NCI-H1092 treated with DMSO at 0.1 percent for 48 hours (cell line): ENCODE measurements around the gene MTHFD1L.
"Not testable (repeated sequence)": the region's sequence is repeated elsewhere in the genome, so short reads cannot be mapped to it uniquely, and the experiment has no call there.

Experiments
- DNase-seq: peaks from one replicate; lab custom pipeline; 2025; lab: John Stamatoyannopoulos, UW

The MTHFD1L gene

DNA sequence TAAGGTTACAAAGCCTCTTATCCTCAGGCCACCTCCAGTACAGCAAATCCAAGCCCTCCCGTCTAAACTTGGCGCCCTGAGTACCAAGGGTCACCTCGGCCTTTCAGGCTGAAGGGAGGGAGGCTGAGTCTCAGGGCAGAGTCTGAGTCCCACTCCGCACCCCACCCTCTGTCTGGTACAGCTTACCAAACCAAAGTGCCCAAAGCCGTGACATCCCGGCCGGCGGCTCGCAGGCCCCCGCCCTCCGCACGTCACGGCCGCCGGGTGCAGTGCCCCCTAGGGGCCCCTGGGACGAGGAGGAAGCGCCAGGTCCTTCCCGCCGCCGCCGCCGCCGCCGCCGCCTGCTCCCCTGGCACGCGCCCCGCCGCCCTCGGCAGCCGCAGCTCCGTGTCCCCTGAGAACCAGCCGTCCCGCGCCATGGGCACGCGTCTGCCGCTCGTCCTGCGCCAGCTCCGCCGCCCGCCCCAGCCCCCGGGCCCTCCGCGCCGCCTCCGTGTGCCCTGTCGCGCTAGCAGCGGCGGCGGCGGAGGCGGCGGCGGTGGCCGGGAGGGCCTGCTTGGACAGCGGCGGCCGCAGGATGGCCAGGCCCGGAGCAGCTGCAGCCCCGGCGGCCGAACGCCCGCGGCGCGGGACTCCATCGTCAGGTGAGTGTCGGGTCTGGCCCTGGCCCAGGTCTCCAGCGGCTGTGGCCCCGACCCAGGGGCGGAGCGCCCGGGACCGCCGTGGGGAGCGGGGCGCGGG is at the start of gene MTHFD1L:
Gene MTHFD1L (plus strand): TSS at position 297 of the 741 bp plus-strand sequence. CDS start 121 bp downstream, at position 418.
- DNase-seq: peak; percentile 49

DNA sequence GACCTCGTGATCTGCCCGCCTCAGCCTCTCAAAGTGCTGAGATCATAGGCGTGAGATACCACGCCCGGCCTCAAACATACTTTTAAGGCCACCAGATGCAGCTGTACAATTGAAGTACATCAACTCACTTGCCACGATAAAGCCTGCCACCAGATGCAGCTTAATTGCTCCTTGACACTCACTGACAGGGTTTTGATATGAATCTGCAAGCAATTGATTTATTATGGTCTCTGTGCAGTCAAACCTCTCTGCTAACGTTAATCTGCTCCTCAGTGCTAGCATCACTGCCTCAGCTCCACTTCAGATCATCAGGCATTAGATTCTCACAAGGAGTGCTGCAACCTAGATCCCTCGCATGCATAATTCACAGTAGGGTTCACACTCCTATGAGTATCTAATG is 48.9 kb upstream of the MTHFD1L start:
- not testable (repeated sequence) for DNase-seq

DNA sequence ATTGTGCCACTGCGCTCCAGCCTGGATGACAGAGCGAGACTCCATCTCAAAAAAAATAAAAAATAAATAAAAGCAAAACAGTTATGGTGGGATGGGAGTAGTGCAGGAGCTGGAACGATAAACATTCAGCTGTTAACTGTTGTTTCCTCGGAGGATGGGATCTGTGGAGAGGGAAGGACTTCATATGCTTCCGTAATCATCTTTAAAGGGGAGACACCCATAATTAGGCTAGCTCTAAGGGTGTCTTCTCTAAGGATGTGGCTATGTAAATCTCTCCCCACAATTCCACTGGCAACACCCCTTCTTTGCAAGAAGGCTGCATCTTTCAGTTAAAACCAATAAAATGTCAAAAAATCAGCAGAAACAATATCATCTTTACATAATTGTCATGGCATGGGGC is 42.6 kb upstream of the MTHFD1L start:
- DNase-seq: no peak

DNA sequence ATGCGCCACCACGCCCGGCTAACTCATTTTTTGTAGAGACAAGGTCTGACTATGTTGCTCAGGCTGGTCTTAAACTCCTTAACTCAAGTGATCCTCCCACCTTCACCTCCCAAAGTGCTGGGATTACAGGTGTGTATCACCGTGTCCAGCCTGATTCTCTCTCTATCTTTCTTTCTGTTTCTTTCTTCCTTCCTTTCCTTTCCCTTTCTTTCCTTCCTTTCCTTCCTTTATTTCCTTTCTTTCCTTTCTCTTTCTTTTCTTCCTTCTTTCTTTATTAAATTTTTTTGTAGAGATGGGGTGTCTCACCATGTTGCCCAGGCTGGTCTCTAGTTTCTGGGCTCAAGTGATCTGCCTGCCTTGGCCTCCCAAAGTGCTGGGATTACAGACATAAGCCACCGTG is 38.7 kb upstream of the MTHFD1L start:
- no peak for DNase-seq

DNA sequence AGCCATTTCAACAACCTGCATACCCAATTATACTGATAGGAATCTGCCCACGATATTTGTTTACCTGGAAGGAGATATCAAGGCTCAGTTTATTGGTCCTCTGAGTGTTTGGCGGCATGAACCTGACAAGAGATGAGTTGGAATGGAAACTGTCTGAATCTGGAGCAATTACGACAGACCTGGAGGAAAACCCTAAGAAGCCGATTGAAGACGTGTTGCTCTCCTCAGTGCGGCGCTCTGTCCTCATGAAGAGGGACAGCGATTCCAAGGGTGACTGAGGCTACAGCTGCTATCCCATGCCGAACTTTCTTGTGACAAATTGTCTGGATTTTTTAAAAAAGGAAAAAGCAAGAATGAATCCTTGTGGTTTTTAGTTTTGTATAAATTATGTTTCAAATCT is 37.4 kb upstream of the MTHFD1L start:
- not testable (repeated sequence) for DNase-seq

GRCh38 chr6:150830439-150831165 is 34.9 kb upstream of the MTHFD1L start:
- DNase-seq: no peak

DNA sequence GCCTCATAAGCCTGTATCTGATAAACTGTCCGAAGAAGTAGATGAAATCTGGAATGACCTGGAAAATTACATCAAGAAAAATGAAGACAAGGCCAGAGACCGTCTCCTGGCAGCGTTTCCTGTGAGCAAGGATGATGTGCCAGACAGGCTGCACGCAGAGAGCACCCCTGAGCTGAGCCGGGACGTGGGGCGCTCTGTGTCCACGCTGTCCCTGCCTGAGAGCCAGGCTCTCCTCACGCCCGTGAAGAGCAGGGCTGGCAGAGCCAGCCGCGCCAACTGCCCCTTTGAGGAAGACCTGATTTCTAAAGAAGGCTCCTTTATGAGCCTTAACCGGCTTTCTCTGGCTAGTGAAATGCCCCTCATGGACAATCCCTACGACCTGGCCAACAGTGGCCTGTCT is 33.9 kb upstream of the MTHFD1L start:
- no peak for DNase-seq

GRCh38 chr6:150835620-150836019 is 29.9 kb upstream of the MTHFD1L start:
- DNase-seq: no peak

DNA sequence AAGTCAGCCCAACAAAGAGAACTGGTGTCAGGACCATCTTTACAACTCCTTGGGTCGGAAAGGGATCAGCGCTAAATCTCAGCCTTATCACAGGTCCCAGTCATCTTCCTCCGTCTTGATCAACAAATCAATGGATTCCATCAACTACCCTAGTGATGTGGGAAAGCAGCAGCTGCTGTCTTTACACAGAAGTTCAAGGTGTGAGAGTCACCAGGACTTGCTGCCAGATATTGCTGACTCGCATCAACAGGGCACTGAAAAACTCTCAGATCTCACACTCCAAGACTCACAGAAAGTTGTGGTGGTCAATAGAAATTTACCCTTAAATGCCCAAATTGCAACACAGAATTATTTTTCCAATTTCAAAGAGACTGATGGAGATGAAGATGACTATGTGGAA is 25.3 kb upstream of the MTHFD1L start:
- no peak for DNase-seq

DNA sequence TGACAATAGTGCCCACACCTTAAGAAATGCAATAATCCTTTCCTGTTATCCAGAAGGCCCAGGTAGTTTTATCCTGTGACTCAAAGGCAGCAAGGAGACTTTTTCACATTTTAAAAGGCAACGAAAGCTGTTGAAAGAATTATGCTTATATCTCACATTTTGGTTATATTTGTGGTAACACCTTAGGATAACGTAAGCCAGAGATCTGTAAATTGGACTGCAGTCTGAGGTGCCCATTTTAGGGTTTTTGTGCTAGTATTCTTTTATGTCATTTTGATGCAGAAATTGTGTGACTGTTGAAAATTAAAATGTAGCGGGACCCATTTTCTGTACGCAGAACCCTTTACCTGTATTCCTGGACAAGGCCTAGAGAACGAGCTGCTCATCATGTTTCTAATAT is 24.3 kb upstream of the MTHFD1L start:
- no peak for DNase-seq

GRCh38 chr6:150841697-150842096 is 23.8 kb upstream of the MTHFD1L start:
- no peak for DNase-seq

- DNase-seq: no peak
Measured at GRCh38 chr6:150844371-150844770, 21.1 kb upstream of the MTHFD1L start.

- no peak for DNase-seq
Measured at GRCh38 chr6:150846641-150847040, 18.9 kb upstream of the MTHFD1L start.

GRCh38 chr6:150848400-150848799 is 17.1 kb upstream of the MTHFD1L start:
- no peak for DNase-seq

DNA sequence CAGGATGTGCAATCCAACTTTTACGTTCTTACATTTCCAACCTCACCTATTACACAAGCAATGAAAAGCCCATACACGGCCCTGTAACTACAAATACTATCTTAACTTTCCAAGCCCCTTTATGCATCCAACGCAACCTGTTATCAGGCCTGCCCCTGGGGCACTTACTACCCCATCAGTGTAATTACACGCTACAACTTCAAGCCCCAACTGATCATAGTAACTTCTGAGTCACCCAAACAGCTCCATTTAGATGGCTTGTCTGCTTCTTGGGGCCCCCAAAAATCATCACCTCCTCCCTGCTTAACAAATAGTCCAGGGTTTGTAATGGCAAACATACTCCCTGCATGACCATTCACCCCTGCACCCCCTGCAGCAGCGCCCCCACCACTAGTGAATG is 11.1 kb upstream of the MTHFD1L start:
- DNase-seq: not testable (repeated sequence)

- not testable (repeated sequence) for DNase-seq
Measured at GRCh38 chr6:150855171-150855570, 10.3 kb upstream of the MTHFD1L start.

GRCh38 chr6:150857062-150857944 is 8.2 kb upstream of the MTHFD1L start:
- no peak for DNase-seq

DNA sequence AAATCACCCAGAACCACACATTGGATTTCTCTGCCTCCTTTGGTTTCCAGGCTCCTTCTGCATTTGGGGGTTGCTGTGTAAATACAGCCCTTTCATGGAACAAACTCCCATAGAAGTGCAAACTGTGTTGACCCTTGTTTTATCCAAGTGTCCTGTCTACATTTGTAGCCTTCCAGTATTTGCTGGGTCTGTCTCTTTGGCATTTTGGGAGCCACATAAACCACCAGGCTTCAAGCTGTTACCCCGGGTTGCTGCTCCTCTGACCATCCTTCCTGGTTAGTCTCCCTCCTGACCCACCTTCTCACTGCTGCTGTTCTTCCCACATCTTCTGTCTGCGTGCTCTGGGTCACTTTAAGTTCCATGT is 7.6 kb upstream of the MTHFD1L start:
- DNase-seq: no peak

DNA sequence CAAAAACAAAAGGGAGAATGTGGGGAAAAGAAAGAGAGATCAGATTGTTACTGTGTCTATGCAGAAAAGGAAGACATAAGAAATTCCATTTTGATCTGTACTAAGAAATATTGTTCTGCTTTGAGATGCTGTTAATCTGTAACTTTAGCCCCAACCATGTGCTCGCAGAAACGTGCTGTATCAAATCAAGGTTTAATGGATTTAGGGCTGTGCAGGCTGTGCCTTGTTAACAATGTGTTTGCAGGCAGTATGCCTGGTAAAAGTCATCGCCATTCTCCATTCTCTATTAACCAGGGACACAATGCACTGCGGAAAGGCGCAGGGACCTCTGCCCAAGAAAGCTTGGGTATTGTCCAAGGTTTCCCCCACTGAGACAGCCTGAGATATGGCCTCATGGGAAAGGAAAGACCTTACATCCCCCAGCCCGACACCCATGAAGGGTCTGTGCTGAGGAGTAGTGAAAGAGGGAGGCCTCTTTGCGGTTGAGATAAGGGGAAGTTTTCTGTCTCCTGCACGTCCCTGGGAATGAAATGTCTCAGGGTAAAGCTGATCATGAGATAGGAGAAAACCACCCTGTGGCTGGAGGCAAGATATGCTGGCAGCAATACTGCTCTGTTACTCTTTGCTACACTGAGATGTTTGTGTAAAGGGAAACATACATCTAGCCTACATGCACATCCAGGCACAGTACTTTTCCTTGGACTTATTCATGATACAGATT is 3.9 kb upstream of the MTHFD1L start:
- DNase-seq: not testable (repeated sequence)

GRCh38 chr6:150863213-150863928 is 2.1 kb upstream of the MTHFD1L start:
- DNase-seq: no peak

GRCh38 chr6:150865043-150865405 is 478 bp upstream of the MTHFD1L start:
- DNase-seq: no peak
